Esophagus squamous epithelium (tissue), 5 donors: Measurements from ENCODE around the gene ADGRB3. TPM values are rescaled to one million over a fixed set of nuclear protein-coding genes. Genes with fewer than 3 reads are reported as not detected.

Source experiments
- DNase-seq: peaks from one replicate; lab custom pipeline; 2025; lab: John Stamatoyannopoulos, UW
- H3K27ac ChIP-seq, 4 donors: fragments of 200-600 bp; sonication (generic); one replicate each; pipeline ENCODE4 v1.5.1; 2016 to 2019; ENCODE audit warnings: mild to moderate bottlenecking in 1 of 4
- H3K27me3 ChIP-seq, 4 donors: fragments of 200-600 bp; sonication (generic); 1 replicate in 3 of 4; 2 replicates in 1 of 4; pipeline versions ENCODE4 v1.5.1 to v1.6.0; 2017 to 2021; ENCODE audit warnings: antibody characterized with exemption in 1 of 4
- H3K36me3 ChIP-seq, 3 donors: fragments of 200-600 bp; sonication (generic); one replicate each; pipeline ENCODE4 v1.5.1; 2016 to 2019
- H3K4me1 ChIP-seq, 3 donors: fragments of 200-600 bp; sonication (generic); one replicate each; pipeline ENCODE4 v1.5.1; 2017 to 2019
- H3K4me3 ChIP-seq, 4 donors: fragments of 200-600 bp; sonication (generic); 1 replicate in 3 of 4; 2 replicates in 1 of 4; pipeline ENCODE4 v1.5.1; 2016 to 2019; ENCODE audit warnings: mild to moderate bottlenecking in 2 of 4, moderate library complexity in 1 of 4
- H3K9me3 ChIP-seq, 3 donors: fragments of 200-600 bp; sonication (generic); one replicate each; pipeline ENCODE4 v1.5.1; 2016 to 2019
- POLR2A ChIP-seq, 4 donors: fragments of 450-650 bp; IDR thresholded peaks; one replicate each; pipeline ENCODE4 v1.6.1; 2017; ENCODE audit warnings: antibody characterized with exemption in 4 of 4, mild to moderate bottlenecking in 4 of 4, moderate library complexity in 3 of 4
- WGBS, 2 donors: methylation state at CpG; one replicate each; pipeline ENCODE4 v1.1.5; 2018; 5-methylcytosine and 5-hydroxymethylcytosine counted together
- intact Hi-C: fragments of 100-400 bp; cut with DNase I; formaldehyde crosslinking; loops from one replicate; pipeline ENCODE4 v1.15.0; 2022
- total RNA-seq, 4 donors: library from RNA; depleted of rRNA; stranded (reverse); fragments of >200 nt; gene quantifications; one replicate each; pipeline ENCODE4 v1.1.0, GENCODE V29; 2016
- TF ChIP-seq, protein P1 (sequence below), 6 experiments: fragments of 450-650 bp in 4 of 6; fragments of 200-600 bp in 2 of 6; sonication (generic) in 2 of 6; IDR thresholded peaks; one replicate each; pipeline ENCODE4 v1.5.1; 2016 to 2019; ENCODE audit warnings: antibody characterized with exemption in 6 of 6, mild to moderate bottlenecking in 4 of 6, moderate library complexity in 4 of 6
- donor health status: DM: yes; HTN: yes; CAD: no.

Gene ADGRB3
- total RNA-seq, 4 donors from 2014 or later = 0.04 to 1.1 (median 0.32) TPM

DNA sequence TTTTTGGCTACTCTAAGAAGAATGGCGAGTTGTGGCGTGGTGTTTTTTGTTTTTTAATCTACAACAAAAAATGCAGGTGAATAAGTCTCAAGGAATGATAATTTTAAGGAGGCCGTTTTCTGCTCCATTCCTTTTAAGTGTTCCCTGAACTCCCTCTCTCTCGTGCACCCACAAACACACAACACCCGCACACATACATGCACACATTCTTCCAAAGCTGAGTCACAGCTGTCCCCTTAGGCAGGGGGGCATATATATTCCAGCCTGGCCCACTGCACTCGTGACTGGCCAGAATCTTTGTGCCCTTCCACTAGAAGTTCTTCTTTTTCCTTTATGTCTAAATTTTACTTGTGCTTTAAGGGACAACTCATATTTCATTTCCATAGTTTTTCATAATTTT lies 756.0 kb downstream of the ADGRB3 start:
- Histone ChIP-seq H3K27ac (no peak overlapping the region), H3K36me3 (no peaks in the 10 kb centered on the region), H3K4me3 (no peak overlapping the region), H3K9me3 (no peaks in the 10 kb centered on the region), H3K27me3 (no peaks in the 10 kb centered on the region), H3K4me1 (no peaks in the 10 kb centered on the region)
- TF ChIP-seq, protein P1, sequence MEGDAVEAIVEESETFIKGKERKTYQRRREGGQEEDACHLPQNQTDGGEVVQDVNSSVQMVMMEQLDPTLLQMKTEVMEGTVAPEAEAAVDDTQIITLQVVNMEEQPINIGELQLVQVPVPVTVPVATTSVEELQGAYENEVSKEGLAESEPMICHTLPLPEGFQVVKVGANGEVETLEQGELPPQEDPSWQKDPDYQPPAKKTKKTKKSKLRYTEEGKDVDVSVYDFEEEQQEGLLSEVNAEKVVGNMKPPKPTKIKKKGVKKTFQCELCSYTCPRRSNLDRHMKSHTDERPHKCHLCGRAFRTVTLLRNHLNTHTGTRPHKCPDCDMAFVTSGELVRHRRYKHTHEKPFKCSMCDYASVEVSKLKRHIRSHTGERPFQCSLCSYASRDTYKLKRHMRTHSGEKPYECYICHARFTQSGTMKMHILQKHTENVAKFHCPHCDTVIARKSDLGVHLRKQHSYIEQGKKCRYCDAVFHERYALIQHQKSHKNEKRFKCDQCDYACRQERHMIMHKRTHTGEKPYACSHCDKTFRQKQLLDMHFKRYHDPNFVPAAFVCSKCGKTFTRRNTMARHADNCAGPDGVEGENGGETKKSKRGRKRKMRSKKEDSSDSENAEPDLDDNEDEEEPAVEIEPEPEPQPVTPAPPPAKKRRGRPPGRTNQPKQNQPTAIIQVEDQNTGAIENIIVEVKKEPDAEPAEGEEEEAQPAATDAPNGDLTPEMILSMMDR (IDR thresholded peaks at IDR 0.05) = no peak
- TF ChIP-seq POLR2A (IDR thresholded peaks at IDR 0.05) = no peak
- 73 to 74% methylated on average over 6 of the region's 6 CpGs for WGBS, 2 donors
- intact Hi-C loops = no loop called here
- DNase-seq = no peak

DNA sequence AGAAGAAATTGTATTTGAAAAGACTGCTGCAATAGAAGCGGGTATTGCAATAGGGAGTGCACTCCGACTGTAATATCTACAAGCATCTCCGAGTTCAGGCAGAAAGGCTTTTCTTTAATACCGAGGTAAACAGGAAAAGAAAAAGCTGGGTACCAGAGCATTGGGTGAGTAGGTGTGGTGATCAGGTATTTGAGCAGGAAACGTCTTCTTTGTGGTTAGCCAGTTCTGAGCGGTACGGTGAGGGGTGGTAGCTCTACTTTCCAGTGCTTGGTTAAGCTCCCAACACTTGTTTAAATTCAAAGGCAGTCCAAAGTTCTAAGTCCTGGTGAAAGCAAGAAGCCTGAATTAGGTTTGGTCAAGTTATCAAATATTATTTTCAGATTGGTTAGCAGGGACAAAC lies 757.7 kb downstream of the ADGRB3 start:
- no peak overlapping the region for H3K4me3 ChIP-seq
- no peaks in the 10 kb centered on the region for H3K9me3 ChIP-seq
- intact Hi-C loops = no loop called here
- H3K27me3 ChIP-seq = no peaks in the 10 kb centered on the region
- TF ChIP-seq, protein P1 (IDR thresholded peaks at IDR 0.05) = no peak
- no peak for TF ChIP-seq POLR2A (IDR thresholded peaks at IDR 0.05)
- no peaks in the 10 kb centered on the region for H3K36me3 ChIP-seq
- H3K27ac ChIP-seq = no peak overlapping the region
- WGBS, 2 donors = 66 to 77% methylated on average over 7 of the region's 7 CpGs
- no peak for DNase-seq
- no peaks in the 10 kb centered on the region for H3K4me1 ChIP-seq

DNA sequence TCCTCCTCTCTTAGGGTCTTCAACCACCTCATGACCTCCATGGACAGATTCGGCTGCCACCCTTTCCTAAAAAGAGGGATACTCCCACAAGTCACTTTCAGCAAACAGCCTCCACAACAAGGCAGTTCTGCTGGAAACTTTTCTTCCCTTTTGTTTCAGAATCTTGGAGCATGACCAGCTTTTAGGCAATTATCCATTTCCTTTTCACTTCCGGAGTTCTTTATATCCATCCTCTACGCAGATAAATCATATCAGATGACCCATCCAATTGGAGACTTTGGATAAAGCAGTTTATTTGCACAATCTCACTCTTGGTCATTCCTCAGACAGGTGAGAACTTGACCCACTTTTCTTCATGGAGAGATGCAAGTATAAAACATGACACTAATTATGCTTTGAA lies 763.2 kb downstream of the ADGRB3 start:
- WGBS, 2 donors = 43 to 65% methylated on average over 2 to 3 of the region's 3 CpGs
- H3K27me3 ChIP-seq = no peaks in the 10 kb centered on the region
- no peaks in the 10 kb centered on the region for H3K9me3 ChIP-seq
- H3K36me3 ChIP-seq = no peaks in the 10 kb centered on the region
- DNase-seq = no peak
- intact Hi-C loops = no loop called here
- H3K4me3 ChIP-seq = no peak overlapping the region
- no peak overlapping the region for H3K27ac ChIP-seq
- H3K4me1 ChIP-seq = no peaks in the 10 kb centered on the region
- TF ChIP-seq POLR2A (IDR thresholded peaks at IDR 0.05) = no peak
- TF ChIP-seq, protein P1 (IDR thresholded peaks at IDR 0.05) = no peak

DNA sequence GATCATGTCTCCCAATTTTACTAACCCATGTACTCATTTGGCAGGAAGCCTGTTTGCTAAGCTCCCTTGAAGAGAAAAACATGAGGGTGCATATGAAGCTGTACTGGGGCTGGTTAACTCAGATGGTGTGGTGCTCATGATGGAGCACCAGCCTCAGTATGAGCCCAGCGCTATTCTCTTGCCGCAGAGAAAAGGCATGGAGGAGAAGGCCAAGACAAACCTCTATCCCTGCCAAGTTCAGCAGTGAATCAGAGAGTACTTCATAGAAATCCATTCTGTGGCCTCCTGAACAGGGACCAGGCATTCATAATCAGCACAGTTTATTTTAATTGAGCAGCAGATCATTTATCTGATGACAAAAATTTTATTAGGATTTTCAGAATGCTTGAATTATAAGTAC lies 763.6 kb downstream of the ADGRB3 start:
- TF ChIP-seq POLR2A (IDR thresholded peaks at IDR 0.05) = no peak
- TF ChIP-seq, protein P1 (IDR thresholded peaks at IDR 0.05) = no peak
- H3K4me1 ChIP-seq = no peaks in the 10 kb centered on the region
- no peaks in the 10 kb centered on the region for H3K9me3 ChIP-seq
- no peak overlapping the region for H3K27ac ChIP-seq
- no peaks in the 10 kb centered on the region for H3K27me3 ChIP-seq
- H3K4me3 ChIP-seq = no peak overlapping the region
- WGBS, 2 donors = 79 to 92% methylated on average over 2 of the region's 2 CpGs
- DNase-seq = no peak
- no peaks in the 10 kb centered on the region for H3K36me3 ChIP-seq
- intact Hi-C loops = no loop called here

DNA sequence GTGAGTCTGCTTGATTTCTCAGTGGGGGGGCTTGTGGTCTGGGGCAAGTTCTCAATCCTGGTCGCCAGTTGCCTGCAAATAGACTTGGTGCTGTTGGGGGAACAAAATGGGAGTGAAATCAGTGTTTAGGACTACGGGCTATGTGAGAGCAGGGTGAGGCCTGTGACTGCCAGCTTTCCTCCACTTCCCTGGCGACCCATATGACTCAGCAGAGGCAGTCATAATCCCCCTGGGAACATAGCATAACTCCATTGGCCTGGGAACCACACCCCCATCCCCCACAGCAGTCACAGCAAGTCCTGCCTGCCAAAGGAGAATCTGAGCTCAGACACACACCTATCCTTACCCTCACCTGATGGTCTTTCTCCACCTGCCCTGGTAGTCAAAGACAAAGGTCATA lies 773.8 kb downstream of the ADGRB3 start:
- H3K9me3 ChIP-seq = peaks cover 0 to 12% (median 0%) of the 10 kb centered on the region in 3 donors
- no peaks in the 10 kb centered on the region for H3K4me1 ChIP-seq
- no peak overlapping the region for H3K4me3 ChIP-seq
- DNase-seq = no peak
- H3K36me3 ChIP-seq = no peaks in the 10 kb centered on the region
- H3K27ac ChIP-seq = no peak overlapping the region
- H3K27me3 ChIP-seq = no peaks in the 10 kb centered on the region
- intact Hi-C loops = no loop called here
- TF ChIP-seq, protein P1 (IDR thresholded peaks at IDR 0.05) = no peak
- TF ChIP-seq POLR2A (IDR thresholded peaks at IDR 0.05) = no peak
- WGBS, 2 donors = 19 to 37% methylated on average over 2 to 3 of the region's 3 CpGs
